Spleen (tissue), 11 donors: Measurements from ENCODE around the gene MCUB. TPM values are rescaled to one million over a fixed set of nuclear protein-coding genes. Genes with fewer than 3 reads are reported as not detected.

ENCODE experiments used
- DNase-seq: peaks from one replicate; pipeline ENCODE4 v3.0.0-alpha.2; 2020
- H3K27ac ChIP-seq, 8 donors: fragments of 200-600 bp; sonication (generic) in 7 of 8; 1 replicate in 4 of 8; 2 replicates in 4 of 8; pipeline versions ENCODE4 v1.5.0 to v1.8.0; 2016 to 2021; ENCODE audit warnings: inconsistent platforms in 4 of 8, mild to moderate bottlenecking in 4 of 8, moderate library complexity in 1 of 8
- H3K27me3 ChIP-seq, 7 donors: fragments of 200-600 bp; sonication (generic) in 6 of 7; replicated peaks in 1 of 7; 1 replicate in 4 of 7; 2 replicates in 3 of 7; pipeline versions ENCODE4 v1.5.0 to v1.8.0; 2016 to 2021; ENCODE audit warnings: inconsistent platforms in 3 of 7, mild to moderate bottlenecking in 1 of 7
- H3K36me3 ChIP-seq, 6 donors: fragments of 200-600 bp; sonication (generic) in 5 of 6; 1 replicate in 4 of 6; 2 replicates in 2 of 6; pipeline versions ENCODE4 v1.5.0 to v1.8.0; 2016 to 2021; ENCODE audit warnings: inconsistent platforms in 2 of 6
- H3K4me1 ChIP-seq, 6 donors: fragments of 200-600 bp; sonication (generic) in 5 of 6; 1 replicate in 3 of 6; 2 replicates in 3 of 6; pipeline versions ENCODE4 v1.5.0 to v1.8.0; 2016 to 2021; ENCODE audit warnings: inconsistent platforms in 3 of 6
- H3K4me3 ChIP-seq, 8 donors: fragments of 200-600 bp; sonication (generic) in 7 of 8; 1 replicate in 4 of 8; 2 replicates in 4 of 8; pipeline versions ENCODE4 v1.5.0 to v1.8.0; 2016 to 2021; ENCODE audit warnings: inconsistent platforms in 4 of 8, mild to moderate bottlenecking in 4 of 8, moderate library complexity in 2 of 8
- H3K9me3 ChIP-seq, 8 donors: fragments of 200-600 bp; sonication (generic) in 7 of 8; 1 replicate in 4 of 8; 2 replicates in 4 of 8; pipeline versions ENCODE4 v1.5.0 to v1.8.0; 2016 to 2021; ENCODE audit warnings: inconsistent platforms in 4 of 8
- CTCF ChIP-seq, 11 experiments: fragments of 200-600 bp in 7 of 11; fragments of 450-650 bp in 4 of 11; sonication (generic) in 4 of 11; IDR thresholded peaks in 8 of 11; conservative IDR thresholded peaks in 3 of 11; 1 replicate in 7 of 11; 2 replicates in 4 of 11; pipeline versions ENCODE4 v1.4.0 to v1.8.0; 2016 to 2021; ENCODE audit warnings: antibody characterized with exemption in 11 of 11, inconsistent platforms in 4 of 11, mild to moderate bottlenecking in 1 of 11
- POLR2A ChIP-seq, 3 donors: fragments of 450-650 bp; IDR thresholded peaks; one replicate each; pipeline ENCODE4 v1.5.1; 2017; ENCODE audit warnings: antibody characterized with exemption in 3 of 3, mild to moderate bottlenecking in 1 of 3
- POLR2AphosphoS5 ChIP-seq, 3 donors: sonication (generic); formaldehyde crosslinking; IDR thresholded peaks; one replicate each; pipeline ENCODE4 v1.5.1; 2017; ENCODE audit warnings: antibody characterized with exemption in 3 of 3
- WGBS, 5 donors: extraction: QIAGEN DNeasy Blood & Tissue Kit in 3 of 5; methylation state at CpG; one replicate each; pipeline versions ENCODE4 v1.1.5 to v1.1.7; 2013 to 2018; 5-methylcytosine and 5-hydroxymethylcytosine counted together
- intact Hi-C: fragments of 100-400 bp; cut with DNase I; formaldehyde crosslinking; loops from one replicate; pipeline ENCODE4 v1.15.0; 2023; ENCODE audit warnings: low total_unique reads
- polyA plus RNA-seq, 3 donors: library from polyadenylated mRNA; stranded (reverse); fragments of 200-250 nt; gene quantifications; one replicate each; pipeline ENCODE4 v1.2.1, GENCODE V29; 2013
- total RNA-seq, 7 donors: library from RNA; depleted of rRNA in 3 of 7; stranded (reverse); fragments of >200 nt in 3 of 7; fragmentation: NEBNext Ultra II Directional in 4 of 7; extraction: Animal tissue kit (Norgen Biotek cat#: 25700) in 4 of 7; gene quantifications; one replicate each; pipeline versions ENCODE4 v1.1.0 to v1.2.1, GENCODE V29; 2016 to 2021
- donor health status: healthy with polysubstance abuse.
- donor health status: DM: no; HTN: no; CAD: no; lungs with moderate emphysema.
- donor health status: DM: no; HTN: no; CAD: no.
- donor health status: Bipolar disorder and iron deficiency.
- donor health status: healthy.
- donor health status: DM: no; HTN: no; CAD: no.
- donor health status: DM: yes; HTN: yes; CAD: no.

MCUB gene
- total and polyA plus RNA-seq, 10 donors: 17.0 to 65.5 (median 29.1) TPM

- Histone ChIP-seq H3K27ac (peak overlapping the region; percentile 29 to 76 (median 71)), H3K36me3 (peaks cover 0 to 13% (median 0%) of the 10 kb centered on the region in 6 donors), H3K4me1 (peaks cover 0 to 50% (median 10%) of the 10 kb centered on the region in 6 donors), H3K27me3 (no peaks in the 10 kb centered on the region), H3K9me3 (peaks cover 3 to 29% (median 28%) of the 10 kb centered on the region in 8 donors), H3K4me3 (no peak overlapping the region)
- TF ChIP-seq CTCF (IDR thresholded peaks at IDR 0.05 in 8 of 11, conservative IDR thresholded peaks at IDR 0.05 in 3 of 11) (no peak), POLR2A (IDR thresholded peaks at IDR 0.05) (no peak), POLR2AphosphoS5 (IDR thresholded peaks at IDR 0.05) (no peak)
- WGBS, 5 donors: 54 to 66% (median 62%) methylated on average over 5 of the region's 5 CpGs
- DNase-seq: no peak
- intact Hi-C loops: no loop called here
Measured at GRCh38 chr4:109648266-109648996, 88.4 kb downstream of the MCUB start.

GRCh38 chr4:109648997-109649575 lies 89.0 kb downstream of the MCUB start:
- Histone ChIP-seq H3K4me1 (peaks cover 0 to 50% (median 10%) of the 10 kb centered on the region in 6 donors), H3K9me3 (peaks cover 3 to 32% (median 29%) of the 10 kb centered on the region in 8 donors), H3K4me3 (no peak overlapping the region), H3K36me3 (peaks cover 0 to 14% (median 0%) of the 10 kb centered on the region in 6 donors), H3K27ac (peak overlapping the region; percentile 29 to 76 (median 71)), H3K27me3 (no peaks in the 10 kb centered on the region)
- TF ChIP-seq POLR2A (IDR thresholded peaks at IDR 0.05): no peak
- TF ChIP-seq CTCF (IDR thresholded peaks at IDR 0.05 in 8 of 11, conservative IDR thresholded peaks at IDR 0.05 in 3 of 11): no peak
- TF ChIP-seq POLR2AphosphoS5 (IDR thresholded peaks at IDR 0.05): no peak
- WGBS, 5 donors: 57 to 78% (median 71%) methylated on average over 2 of the region's 2 CpGs
- no peak for DNase-seq
- intact Hi-C loops: no loop called here

- peaks cover 3 to 32% (median 29%) of the 10 kb centered on the region in 8 donors for H3K9me3 ChIP-seq
- no peak overlapping the region for H3K4me3 ChIP-seq
- WGBS, 5 donors: 73 to 90% (median 79%) methylated on average over 1 of the region's 1 CpG
- peak overlapping the region; percentile 37 to 76 (median 71) for H3K27ac ChIP-seq
- TF ChIP-seq POLR2A (IDR thresholded peaks at IDR 0.05) (no peak), POLR2AphosphoS5 (IDR thresholded peaks at IDR 0.05) (no peak), CTCF (IDR thresholded peaks at IDR 0.05 in 8 of 11, conservative IDR thresholded peaks at IDR 0.05 in 3 of 11) (no peak)
- peaks cover 0 to 50% (median 10%) of the 10 kb centered on the region in 6 donors for H3K4me1 ChIP-seq
- H3K27me3 ChIP-seq: no peaks in the 10 kb centered on the region
- H3K36me3 ChIP-seq: peaks cover 0 to 14% (median 0%) of the 10 kb centered on the region in 6 donors
- no peak for DNase-seq
- intact Hi-C loops: no loop called here
Measured at GRCh38 chr4:109649872-109650271, 89.8 kb downstream of the MCUB start.

GRCh38 chr4:109655396-109655795 lies 95.3 kb downstream of the MCUB start:
- Histone ChIP-seq H3K4me1 (peaks cover 0 to 5% (median 0%) of the 10 kb centered on the region in 6 donors), H3K9me3 (peaks cover 3 to 24% (median 21%) of the 10 kb centered on the region in 8 donors), H3K4me3 (no peak overlapping the region), H3K27me3 (no peaks in the 10 kb centered on the region), H3K36me3 (peaks cover 0 to 30% (median 2%) of the 10 kb centered on the region in 6 donors), H3K27ac (no peak overlapping the region)
- whole genome bisulfite sequencing, 5 donors: 73 to 79% (median 77%) methylated on average over 6 of the region's 6 CpGs
- no peak for DNase-seq
- intact Hi-C loops: no loop called here
- no peak for TF ChIP-seq CTCF (IDR thresholded peaks at IDR 0.05 in 8 of 11, conservative IDR thresholded peaks at IDR 0.05 in 3 of 11)
- no peak for TF ChIP-seq POLR2AphosphoS5 (IDR thresholded peaks at IDR 0.05)
- TF ChIP-seq POLR2A (IDR thresholded peaks at IDR 0.05): no peak
